Astrocyte of the spinal cord (primary cell): ENCODE results near the gene EVA1C.
"Not testable (repeated sequence)": the region's sequence is repeated elsewhere in the genome, so short reads cannot be mapped to it uniquely, and the experiment has no call there.

Experiments
- DNase-seq: peaks from one replicate; pipeline ENCODE4 v3.0.0; 2011; ENCODE audit warnings: low read depth, low spot score
- H3K4me3 ChIP-seq: 2 replicates; pipeline ENCODE4 v1.5.1; 2011; ENCODE audit warnings: low read depth, mild to moderate bottlenecking, low read length, moderate library complexity
- CTCF ChIP-seq: IDR thresholded peaks from 2 replicates; pipeline ENCODE4 v1.5.1; 2012; ENCODE audit warnings: low read depth, mild to moderate bottlenecking, low read length, inconsistent platforms
- in situ Hi-C: cut with HindIII; loops from 2 replicates; pipeline ENCODE4 v1.10.0; 2017; ENCODE audit warnings: low sequenced_read_pairs

Gene EVA1C

GRCh38 chr21:32457962-32458361 is 45.5 kb downstream of the EVA1C start:
- no peak for TF ChIP-seq CTCF
- H3K4me3 ChIP-seq = no peak overlapping the region
- no peak for DNase-seq
- in situ Hi-C loops = no loop called here

- no peak overlapping the region for H3K4me3 ChIP-seq
- no peak for DNase-seq
- in situ Hi-C loops = no loop called here
- TF ChIP-seq CTCF = no peak
Measured at GRCh38 chr21:32459972-32460371, 47.5 kb downstream of the EVA1C start.

GRCh38 chr21:32461503-32461902 is 49.0 kb downstream of the EVA1C start:
- no peak overlapping the region for H3K4me3 ChIP-seq
- no peak for TF ChIP-seq CTCF
- in situ Hi-C loops = no loop called here
- no peak for DNase-seq

GRCh38 chr21:32462564-32462963 is 50.1 kb downstream of the EVA1C start:
- in situ Hi-C loops, DNase-seq, H3K4me3 ChIP-seq: not testable (repeated sequence)

- peak; percentile 62 for DNase-seq
- in situ Hi-C loops = no loop called here
- no peak overlapping the region for H3K4me3 ChIP-seq
- no peak for TF ChIP-seq CTCF
Measured at GRCh38 chr21:32463367-32463766, 50.9 kb downstream of the EVA1C start.

GRCh38 chr21:32463889-32464300 is 51.4 kb downstream of the EVA1C start:
- in situ Hi-C loops = no loop called here
- no peak for TF ChIP-seq CTCF
- no peak overlapping the region for H3K4me3 ChIP-seq
- peak; percentile 97 for DNase-seq

GRCh38 chr21:32467291-32467690 is 54.8 kb downstream of the EVA1C start:
- no peak overlapping the region for H3K4me3 ChIP-seq
- no peak for DNase-seq
- in situ Hi-C loops = no loop called here
- no peak for TF ChIP-seq CTCF
